ENCODE measurements around the gene APOM.

Gene APOM

GRCh38 chr6:31614684-31615578 lies 40.8 kb upstream of the APOM start, which contains the start of gene AIF1:
Gene AIF1, plus strand, starts transcription at chr6:31615234. Its CDS starts 96 bp downstream, at chr6:31615330.
- in situ Hi-C loops (cut with MboI; ENCODE audit: low pct_unique_long_range_greater_than_20kb, low sequenced_read_pairs, unreplicated experiment): no loop called here
- TF ChIP-seq CTCF (IDR thresholded peaks at IDR 0.05; ENCODE audit: extremely low read depth, insufficient read depth, missing control alignments): no peak
- no peak for DNase-seq (ENCODE audit: low spot score)

GRCh38 chr6:31615748-31616147 lies 39.9 kb upstream of the APOM start:
- in situ Hi-C loops (cut with MboI; ENCODE audit: low pct_unique_long_range_greater_than_20kb, low sequenced_read_pairs, unreplicated experiment): no loop called here
- DNase-seq (ENCODE audit: low spot score): no peak
- no peak for TF ChIP-seq CTCF (IDR thresholded peaks at IDR 0.05; ENCODE audit: extremely low read depth, insufficient read depth, missing control alignments)

- DNase-seq (ENCODE audit: low spot score): no peak
- in situ Hi-C loops (cut with MboI; ENCODE audit: low pct_unique_long_range_greater_than_20kb, low sequenced_read_pairs, unreplicated experiment): no loop called here
- TF ChIP-seq CTCF (IDR thresholded peaks at IDR 0.05; ENCODE audit: extremely low read depth, insufficient read depth, missing control alignments): no peak
Observed at GRCh38 chr6:31617010-31617409, 38.7 kb upstream of the APOM start.

- DNase-seq (ENCODE audit: low spot score): peak; percentile 90
- in situ Hi-C loops (cut with MboI; ENCODE audit: low pct_unique_long_range_greater_than_20kb, low sequenced_read_pairs, unreplicated experiment): no loop called here
- no peak for TF ChIP-seq CTCF (IDR thresholded peaks at IDR 0.05; ENCODE audit: extremely low read depth, insufficient read depth, missing control alignments)
Observed at GRCh38 chr6:31619805-31620585, 35.7 kb upstream of the APOM start.

DNA sequence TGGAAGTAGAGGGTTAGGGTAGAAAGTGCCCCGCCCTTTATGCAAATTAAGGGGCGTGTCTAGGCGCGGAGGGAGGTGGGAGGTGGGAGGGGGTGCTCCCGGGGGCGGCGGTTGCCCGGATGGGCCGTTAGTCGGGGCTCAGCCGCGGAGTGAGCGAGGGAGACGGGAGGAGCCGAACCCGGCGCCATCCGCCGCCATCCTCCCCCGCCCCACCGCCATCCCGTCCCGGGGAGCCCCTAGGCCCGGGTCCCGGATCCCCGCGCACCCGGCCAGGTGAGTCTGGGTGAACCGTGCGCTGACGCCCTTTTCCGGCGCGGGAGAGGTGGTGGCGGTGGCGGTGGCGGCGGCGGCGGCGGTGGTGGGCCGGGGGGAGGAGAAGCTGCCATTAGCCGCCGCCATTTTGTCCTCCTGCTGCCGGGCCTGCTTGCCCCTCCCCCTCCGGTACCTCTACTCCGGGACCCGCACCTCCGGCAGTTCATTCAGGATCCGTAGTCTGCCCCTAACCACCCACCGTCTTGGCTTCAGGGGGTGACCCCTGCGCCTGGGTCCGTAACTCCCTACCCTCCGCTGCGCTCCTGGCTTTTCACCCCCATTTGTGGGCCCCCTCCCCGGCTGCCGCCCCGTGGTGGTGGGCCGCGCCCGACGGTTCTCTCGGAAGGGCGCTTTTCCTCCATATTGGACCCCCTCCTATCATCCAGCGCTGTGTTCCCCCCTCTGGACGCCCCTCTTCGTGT lies 34.9 kb upstream of the APOM start, which contains the start of gene PRRC2A:
Gene PRRC2A (plus strand): TSS at position 130 of the 734 bp plus-strand sequence. CDS start 2,075 bp downstream, outside the sequence.
- peak; percentile 99 for DNase-seq (ENCODE audit: low spot score)
- in situ Hi-C loops (cut with MboI; ENCODE audit: low pct_unique_long_range_greater_than_20kb, low sequenced_read_pairs, unreplicated experiment): no loop called here
- TF ChIP-seq CTCF (IDR thresholded peaks at IDR 0.05; ENCODE audit: extremely low read depth, insufficient read depth, missing control alignments): no peak

All from GM13977 (cell line).